ENCODE measurements around the gene FBXO3.

DNA sequence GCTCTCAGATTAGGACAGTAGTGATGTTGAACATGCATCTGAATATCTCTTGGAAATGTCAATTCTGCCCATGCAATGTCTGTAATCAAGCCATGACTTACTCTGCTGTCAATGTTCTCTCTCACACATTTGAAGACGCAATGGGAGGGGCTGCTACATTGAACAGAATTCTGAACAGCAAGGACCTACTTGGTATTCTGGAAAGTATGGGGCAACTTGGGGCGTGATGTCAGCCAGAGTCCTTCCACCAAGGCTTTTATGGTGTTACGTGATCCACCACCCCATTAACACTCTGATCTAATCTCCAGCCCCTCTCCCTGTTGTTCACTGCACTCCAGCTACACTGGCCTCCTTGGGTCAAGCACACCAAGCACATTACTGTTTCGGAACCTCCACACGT is 31.0 kb downstream of the FBXO3 start:
- TF ChIP-seq, protein P1, sequence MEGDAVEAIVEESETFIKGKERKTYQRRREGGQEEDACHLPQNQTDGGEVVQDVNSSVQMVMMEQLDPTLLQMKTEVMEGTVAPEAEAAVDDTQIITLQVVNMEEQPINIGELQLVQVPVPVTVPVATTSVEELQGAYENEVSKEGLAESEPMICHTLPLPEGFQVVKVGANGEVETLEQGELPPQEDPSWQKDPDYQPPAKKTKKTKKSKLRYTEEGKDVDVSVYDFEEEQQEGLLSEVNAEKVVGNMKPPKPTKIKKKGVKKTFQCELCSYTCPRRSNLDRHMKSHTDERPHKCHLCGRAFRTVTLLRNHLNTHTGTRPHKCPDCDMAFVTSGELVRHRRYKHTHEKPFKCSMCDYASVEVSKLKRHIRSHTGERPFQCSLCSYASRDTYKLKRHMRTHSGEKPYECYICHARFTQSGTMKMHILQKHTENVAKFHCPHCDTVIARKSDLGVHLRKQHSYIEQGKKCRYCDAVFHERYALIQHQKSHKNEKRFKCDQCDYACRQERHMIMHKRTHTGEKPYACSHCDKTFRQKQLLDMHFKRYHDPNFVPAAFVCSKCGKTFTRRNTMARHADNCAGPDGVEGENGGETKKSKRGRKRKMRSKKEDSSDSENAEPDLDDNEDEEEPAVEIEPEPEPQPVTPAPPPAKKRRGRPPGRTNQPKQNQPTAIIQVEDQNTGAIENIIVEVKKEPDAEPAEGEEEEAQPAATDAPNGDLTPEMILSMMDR (IDR thresholded peaks at IDR 0.05), result no peak
- no peak for TF ChIP-seq ZFX (IDR thresholded peaks at IDR 0.05; ENCODE audit: borderline replicate concordance)
